Ureter (tissue), 1 donor: ENCODE results near the gene KCNT1. TPM values are rescaled to one million over a fixed set of nuclear protein-coding genes. Genes with fewer than 3 reads are reported as not detected.

Source experiments
- DNase-seq: peaks from one replicate; pipeline ENCODE4 v3.0.0-alpha.2; 2020; ENCODE audit warnings: low spot score
- total RNA-seq: library from RNA; stranded (reverse); gene quantifications from one replicate; pipeline ENCODE4 v1.2.4, GENCODE V29; 2023
- donor health status: DM: yes; HTN: yes; CAD: no.

KCNT1 gene
- total RNA-seq, 1 donor from 2014 or later: 0.83 TPM

DNA sequence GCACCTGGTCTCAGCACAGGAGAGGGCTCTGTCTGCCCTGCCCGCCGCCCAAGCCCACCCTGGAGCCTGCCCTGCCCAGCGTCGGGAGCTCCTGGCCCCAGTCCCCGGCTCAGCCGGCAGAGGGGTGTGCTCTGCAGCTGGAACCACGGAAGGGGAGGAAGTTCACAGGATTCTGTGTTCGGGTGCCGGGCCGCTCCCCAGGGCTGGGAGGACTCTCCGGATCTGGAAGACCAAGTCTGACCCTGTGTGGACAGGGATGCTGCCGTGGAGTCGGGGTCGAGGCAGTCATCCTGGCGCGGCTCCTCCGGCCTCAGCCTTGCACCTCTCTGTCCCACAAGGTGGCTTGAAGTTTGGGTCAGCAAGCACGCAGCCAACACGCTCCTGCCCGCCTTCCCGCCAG lies 78.6 kb downstream of the KCNT1 start:
- no peak for DNase-seq

DNA sequence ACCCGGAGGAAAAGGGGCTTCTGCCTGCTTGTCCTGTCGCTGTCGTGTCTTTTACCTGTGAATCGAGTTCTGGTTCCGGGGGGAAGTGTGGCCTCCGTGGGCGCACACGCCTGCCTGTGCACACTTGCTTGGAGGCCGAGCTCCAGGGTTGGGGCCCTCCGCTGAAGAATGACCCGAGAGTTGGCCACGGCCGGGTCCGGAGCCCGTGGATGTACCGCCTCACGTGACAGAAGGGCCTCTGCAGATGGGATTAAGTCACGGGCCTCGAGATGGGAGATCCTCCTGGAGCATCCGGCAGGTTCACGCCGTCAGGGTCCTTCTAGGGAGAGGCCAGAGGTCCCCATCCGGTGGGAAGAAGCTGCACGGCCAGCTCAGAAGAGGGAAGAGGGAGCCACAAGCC lies 81.0 kb downstream of the KCNT1 start:
- DNase-seq: no peak

DNA sequence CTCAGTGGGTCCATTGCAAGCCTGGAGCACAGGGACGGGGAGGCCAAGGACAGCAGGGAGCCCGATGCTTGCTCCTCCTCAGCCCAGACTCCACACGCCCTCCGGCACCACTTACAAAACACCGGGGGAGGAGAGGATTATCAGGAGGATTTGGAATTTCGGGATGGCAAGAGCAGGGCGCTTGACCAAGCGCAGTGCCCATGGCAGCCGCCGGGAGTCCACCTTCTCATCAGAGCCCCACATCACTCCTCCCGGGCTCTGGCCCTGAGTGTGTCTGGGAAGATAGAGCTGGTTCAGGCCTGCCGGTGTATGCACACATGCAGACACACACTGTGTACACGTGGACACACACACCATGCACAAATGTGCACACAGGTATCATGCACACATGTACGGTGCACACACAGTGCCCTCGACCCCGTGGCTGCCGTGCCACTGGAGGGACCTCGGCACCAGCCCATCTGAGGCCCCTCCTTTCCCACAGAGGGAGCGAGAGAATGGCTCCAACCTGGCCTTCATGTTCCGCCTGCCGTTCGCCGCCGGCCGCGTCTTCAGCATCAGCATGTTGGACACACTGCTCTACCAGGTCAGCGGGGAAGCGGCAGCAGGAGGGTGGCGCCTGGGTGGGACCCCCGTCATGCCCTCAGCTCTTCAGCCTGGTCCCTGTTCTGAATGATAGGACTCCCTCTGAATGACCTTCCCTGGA lies 81.7 kb downstream of the KCNT1 start:
- no peak for DNase-seq

DNA sequence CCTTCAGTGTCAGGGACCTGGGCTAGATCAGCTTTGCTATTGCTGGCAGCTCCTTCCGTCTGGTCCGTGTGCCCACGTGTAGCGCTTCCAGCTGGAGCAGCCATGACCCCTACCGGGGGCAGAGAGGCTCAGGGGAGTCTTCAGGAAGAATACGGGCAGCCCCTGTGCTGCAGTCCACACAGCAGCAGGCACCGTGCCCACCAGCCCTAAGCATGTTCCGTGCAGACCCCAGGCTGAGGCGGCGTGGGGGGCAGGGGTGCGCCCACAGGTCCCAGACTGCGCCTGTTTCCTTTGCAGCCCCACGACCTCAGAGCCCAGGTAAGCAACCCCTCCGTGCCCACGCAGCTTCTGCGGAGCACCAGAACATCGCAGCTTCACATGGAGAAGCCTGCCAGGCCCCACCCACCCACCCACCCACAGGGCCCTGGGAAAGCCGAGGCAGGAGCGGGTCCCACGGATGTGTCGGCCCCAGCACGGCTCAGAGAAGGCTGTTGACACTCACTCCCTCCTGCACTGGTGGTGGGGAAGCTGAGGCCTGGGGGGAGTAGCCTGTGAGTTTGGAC lies 83.1 kb downstream of the KCNT1 start:
- DNase-seq: no peak

DNA sequence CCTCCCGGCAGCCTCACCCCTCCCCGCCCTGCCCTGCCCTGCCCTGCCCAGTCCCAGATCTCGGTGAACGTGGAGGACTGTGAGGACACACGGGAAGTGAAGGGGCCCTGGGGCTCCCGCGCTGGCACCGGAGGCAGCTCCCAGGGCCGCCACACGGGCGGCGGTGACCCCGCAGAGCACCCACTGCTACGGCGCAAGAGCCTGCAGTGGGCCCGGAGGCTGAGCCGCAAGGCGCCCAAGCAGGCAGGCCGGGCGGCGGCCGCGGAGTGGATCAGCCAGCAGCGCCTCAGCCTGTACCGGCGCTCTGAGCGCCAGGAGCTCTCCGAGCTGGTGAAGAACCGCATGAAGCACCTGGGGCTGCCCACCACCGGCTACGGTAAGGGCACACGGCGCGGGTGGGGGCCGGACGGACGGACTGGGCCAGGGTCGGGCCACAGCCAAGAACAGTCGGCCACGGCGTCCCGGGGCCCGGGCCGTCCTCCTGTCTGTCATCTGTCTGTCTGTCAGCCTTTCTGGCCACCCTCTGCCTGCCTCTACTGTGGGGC lies 84.2 kb downstream of the KCNT1 start:
- no peak for DNase-seq

DNA sequence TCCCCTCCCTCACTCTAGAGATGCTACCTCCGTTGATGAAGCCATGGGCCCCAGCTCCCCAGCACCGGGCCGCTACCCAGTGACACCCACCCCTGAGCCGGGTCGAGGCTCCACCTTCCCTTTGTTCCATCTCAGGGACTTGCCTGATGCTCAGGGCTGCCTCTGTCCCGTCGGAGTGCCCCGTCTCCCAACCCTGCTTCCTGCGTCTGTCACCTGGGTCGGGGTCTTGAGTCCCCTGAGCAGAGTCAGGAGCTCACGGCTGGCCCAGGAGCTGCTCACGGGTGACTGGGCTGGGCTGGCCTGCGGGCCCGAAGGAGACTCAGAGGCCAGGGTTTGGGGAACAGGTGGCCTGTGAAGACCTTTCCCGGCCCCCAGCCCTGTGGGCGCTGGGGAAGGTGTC lies 85.3 kb downstream of the KCNT1 start:
- DNase-seq: no peak

DNA sequence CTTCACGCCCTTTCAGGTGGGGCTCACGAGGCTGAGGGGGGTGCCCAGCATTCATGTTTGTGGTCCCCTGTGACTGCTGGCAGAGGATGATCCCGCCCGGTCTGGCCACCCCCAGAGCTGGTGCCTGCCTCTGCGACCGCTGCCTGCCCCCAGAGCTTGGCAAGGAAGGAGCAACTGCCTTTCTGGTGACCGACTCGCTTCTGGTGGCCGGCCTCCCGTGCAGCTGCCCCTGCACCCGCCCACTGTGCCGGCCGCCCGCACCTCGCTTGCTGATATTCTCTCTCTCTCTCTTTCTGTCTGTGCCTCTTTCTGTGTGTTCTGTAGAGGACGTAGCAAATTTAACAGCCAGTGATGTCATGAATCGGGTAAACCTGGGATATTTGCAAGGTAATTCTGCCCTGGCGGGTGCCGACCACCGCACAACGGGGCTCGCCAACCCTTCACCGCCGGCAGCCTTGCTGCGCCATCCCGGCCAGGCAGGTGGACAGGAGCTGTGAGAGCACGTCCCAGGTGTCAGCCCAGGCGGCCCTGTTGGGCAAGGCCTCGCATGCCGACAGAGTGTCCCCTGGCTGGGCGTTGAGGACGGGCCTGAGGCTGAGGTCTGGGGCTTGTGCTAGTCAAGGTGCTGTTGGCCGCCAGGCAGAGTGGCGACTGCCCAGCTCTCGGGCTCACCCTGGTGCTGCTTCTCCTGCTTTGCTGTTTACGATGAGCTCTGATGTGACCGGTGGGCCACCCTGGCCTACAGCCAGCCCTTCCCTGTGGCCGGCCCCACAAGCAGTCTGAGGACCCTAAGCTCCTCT lies 86.0 kb downstream of the KCNT1 start:
- no peak for DNase-seq

DNA sequence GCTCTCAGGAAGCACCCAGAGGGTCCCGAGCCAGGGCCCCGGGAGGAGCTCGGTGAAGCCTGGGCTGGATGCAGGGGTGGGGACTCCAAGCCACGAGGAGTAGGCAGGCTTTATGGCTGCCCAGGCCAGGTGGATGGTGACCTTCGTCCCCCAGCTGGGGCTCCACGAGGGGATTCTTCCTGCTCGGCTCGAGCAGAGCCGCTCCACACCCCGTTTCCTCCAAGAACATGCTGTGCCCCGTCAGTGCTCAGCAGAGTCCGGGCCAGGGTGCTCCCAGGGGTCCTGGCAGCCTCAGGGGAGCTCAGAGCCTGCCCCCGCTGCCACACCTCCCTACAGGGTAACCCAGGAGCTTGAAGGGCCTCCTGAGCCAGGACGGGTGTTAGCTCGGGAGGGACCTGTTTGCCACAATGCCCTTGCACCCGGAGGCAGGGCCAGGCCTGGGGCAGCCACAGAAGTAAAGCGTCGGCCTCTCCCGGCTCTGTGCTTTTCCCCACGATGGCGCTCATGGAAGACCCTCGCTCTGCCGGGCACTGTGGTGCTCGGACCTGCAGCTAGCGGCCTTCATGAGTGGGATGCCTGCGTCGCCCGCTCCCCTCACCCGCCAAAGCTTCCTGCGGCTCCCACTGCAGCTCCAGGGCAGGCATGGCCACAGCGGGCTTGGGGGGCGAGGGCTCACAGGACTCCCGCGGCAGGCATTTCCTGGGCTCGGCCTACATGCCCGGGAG lies 86.8 kb downstream of the KCNT1 start:
- DNase-seq: no peak

DNA sequence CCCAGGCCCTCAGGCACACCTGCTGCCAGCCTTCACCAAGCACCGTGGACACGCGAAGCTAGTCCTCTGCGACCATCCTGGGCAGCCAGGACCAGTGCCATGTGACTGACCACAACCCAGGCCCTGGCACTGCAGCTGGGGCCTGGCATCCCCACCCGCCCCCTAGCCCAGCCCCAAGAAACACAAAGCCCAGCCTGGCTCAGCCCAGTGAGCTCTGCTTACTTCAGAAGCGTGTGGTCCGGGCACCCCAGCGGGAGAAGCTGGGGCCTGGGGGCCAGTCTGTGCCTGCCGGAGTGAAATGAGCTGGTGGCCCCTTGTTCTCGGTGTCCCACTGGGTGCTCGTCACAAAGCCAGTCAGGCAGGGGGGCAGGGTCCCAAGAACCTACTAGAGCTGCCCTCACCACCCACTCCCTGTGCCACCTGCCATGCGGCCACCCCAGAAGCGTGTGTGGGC lies 87.9 kb downstream of the KCNT1 start:
- no peak for DNase-seq

DNA sequence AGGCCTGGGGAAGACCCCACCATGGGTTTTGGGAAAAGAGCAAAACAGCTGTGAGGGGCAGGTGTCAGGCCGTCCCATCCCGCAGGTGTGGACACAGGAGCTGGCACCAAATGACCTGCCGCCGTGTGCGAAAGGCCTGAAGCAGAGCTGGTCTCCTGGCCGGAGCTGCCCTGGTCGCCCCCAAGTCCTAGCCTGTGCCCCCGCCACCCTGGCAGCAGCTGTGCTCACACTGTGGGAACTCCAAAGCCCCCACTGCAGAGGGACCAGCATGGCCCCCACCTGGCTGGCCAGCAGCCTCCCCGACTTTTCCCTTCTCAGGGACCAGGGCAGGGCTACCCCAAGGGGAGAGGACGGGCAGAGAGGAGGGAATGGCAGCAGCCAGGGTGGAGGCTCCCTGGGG lies 88.4 kb downstream of the KCNT1 start:
- no peak for DNase-seq

DNA sequence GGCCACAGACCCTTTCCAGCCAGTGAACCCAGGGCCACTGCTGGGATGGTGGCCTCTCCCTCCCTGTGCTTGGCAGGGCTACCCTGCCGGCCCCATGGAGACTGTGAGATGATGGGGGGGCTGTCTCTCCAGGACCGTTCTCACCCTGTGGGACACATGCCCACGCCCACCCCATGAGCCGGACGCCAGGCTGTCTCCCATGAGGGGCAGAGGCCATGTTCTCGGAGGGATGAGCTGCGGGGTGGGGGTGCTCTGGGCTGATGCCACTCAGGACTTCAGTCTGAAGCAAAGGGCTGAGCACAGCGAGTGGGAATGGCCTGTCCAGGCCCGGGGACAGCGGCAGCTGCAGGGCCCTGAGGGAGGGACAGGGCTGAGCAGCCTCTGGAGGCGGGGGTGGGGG lies 88.9 kb downstream of the KCNT1 start:
- no peak for DNase-seq

DNA sequence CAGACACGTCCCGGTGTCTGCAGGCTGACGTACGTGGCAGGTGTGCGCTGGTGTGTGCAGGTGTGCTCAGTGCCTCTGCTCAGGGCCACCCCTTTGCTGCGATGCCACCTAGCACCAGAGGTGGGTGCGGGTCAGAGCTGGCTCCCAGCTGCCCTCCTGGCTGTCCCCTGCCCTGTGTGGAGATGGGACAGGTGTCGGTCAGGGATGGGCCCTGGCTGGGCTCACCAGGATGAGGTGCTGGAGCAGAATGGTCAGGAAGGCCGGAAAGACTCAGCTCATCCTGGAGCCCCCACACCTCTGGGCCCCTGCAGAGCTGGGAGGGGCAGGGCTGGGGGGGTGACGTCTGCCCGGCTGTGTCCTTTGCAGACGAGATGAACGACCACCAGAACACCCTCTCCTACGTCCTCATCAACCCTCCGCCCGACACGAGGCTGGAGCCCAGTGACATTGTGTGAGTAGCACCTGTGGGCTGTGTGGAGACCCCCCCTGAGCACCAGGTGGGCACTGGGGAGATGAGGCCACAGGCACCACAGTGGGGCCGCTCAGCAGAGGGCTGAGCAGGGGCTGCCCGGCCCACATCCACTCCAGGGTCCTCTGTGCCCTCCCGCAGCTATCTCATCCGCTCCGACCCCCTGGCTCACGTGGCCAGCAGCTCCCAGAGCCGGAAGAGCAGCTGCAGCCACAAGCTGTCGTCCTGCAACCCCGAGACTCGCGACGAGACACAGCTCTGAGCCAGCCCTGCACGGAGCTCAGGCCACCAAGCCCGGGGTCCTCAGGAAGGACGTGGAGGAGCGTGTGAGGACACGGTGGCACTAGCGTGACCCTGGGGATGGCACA lies 89.7 kb downstream of the KCNT1 start:
- no peak for DNase-seq

DNA sequence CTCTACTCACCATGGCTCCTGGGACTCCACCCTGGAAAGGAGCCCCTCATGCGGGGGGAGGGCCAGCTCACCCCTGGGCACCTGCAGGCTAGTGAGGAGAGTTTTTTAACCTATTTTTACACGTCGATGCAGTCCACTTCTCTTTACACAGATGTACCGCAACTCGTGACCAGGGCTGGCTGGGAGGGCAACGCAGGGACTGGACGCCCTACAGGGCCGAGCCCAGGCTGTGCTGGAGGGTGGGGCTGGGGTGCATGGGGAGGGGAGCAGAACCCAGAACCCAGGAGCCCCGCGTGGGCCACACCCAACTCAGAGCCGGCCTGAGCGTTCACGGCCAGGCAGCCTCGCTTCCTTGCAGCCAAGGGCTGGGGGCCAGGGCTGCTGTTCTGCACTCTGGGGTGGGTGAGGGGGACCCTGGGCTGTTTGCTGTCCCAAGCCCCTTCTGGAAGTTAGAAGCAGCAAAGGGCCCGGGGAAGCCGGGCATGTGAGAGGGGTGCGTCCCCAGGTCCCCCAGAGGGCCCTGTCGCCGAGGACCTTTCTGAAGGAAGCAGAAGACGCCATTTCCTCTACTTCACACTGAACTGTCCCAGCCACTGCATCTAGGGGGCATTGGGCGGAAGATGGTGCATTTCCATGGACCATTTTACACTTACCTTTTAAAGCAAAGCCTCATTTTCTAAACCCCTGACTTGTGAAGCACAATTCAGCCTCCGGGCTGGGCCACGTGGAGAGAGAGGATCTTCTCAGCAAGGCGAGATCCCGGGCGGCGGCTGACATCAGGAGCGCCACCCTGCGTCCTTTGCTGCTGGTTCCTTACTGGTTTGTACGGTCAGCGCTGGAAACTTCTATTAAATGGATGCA lies 90.5 kb downstream of the KCNT1 start:
- no peak for DNase-seq

DNA sequence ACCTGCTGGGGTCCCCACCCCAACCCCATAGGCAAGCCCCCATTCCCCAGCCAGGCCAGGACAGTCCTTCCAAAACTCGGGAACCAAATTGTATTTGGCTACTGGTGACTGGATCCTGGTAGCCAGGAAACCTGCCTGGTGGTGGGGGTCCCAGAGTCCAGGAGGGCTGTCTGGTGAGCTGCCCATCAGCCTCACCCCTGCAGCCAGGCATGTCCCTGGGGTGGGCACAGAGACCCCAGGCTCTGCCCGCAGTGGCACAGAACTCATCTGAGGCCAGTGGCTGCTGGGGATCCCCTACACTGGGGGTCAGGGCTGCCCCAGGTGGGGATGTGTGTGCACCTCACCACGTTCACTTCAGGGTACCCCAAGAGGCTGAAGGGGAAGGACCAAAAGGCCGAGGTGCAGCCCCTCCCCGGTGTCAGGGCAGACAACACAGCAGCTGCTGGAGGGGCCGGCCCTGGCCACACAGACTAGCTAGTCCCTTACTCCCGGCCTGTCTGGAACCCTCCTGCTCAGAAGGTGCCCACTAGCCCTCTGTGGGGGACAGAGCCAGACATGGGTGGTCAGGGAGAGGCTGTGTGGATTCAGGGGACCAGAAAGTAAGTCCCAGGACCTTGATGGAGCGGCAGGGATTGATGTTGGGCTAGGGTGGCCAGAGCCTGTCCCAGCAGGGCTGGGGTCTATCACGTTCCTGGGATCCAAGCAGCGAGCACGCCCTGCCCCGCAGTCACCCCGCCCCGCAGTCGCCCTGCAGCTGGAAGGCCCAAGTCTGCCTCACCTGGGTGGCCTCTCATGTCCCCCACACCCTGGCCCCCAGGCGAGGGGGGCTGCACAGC lies 91.5 kb downstream of the KCNT1 start:
- no peak for DNase-seq

DNA sequence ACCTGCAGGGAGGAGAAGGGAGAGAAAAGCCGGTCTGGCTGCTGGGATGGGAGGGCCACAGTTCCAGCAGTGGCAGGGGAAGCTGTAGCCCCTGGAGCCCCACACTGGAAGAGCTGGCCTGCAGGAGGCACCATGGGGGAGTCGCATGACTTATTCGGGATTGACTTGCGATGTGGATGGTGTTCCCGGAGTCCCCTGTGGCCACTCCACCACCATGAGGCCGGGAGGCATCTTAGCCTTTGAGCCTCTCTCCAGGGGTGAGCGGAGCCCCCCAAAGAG lies 92.0 kb downstream of the KCNT1 start:
- no peak for DNase-seq

DNA sequence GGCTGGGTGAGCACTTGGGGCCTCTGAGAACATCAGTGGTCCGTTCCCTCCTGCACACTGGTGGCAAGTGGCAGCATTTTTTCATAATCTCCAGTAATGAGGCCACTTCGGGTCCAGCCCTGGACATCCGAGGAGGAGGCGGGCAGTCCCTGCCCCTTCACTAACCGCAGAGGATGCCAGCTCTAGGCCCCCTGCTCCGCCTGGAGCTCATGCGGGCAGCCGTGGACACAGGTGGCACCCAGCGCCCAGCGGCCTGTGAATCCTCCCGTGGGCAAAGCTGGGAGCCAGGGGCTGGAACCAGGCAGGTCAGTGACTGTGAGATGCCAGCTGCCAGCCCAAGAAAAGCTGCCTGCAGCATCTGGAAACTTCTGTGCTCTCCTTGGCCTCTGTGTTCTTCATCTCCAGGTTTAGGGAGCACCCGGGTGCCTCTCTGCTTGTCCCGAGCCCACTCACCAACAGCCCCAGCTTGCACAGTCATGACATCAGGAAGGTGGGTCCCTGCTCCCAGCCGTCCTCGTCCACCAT lies 92.4 kb downstream of the KCNT1 start:
- no peak for DNase-seq

DNA sequence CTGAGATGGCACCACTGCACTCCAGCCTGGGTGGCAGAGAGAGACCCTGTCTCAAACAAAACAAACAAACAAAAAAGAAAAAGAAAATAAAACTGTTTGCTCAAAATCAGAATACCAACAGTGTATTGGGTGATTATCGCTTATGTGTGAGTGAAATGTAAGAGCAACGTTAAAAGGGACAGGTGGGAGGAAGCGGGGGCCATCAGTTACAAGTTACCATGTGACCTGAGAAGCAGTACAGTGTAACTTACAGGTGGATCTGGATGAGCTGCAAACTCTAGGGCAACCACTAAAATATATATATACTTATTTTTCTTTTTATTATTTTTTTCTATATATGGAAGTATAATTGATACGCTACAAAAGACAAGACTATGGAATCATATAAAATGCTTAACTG lies 93.4 kb downstream of the KCNT1 start:
- no peak for DNase-seq

DNA sequence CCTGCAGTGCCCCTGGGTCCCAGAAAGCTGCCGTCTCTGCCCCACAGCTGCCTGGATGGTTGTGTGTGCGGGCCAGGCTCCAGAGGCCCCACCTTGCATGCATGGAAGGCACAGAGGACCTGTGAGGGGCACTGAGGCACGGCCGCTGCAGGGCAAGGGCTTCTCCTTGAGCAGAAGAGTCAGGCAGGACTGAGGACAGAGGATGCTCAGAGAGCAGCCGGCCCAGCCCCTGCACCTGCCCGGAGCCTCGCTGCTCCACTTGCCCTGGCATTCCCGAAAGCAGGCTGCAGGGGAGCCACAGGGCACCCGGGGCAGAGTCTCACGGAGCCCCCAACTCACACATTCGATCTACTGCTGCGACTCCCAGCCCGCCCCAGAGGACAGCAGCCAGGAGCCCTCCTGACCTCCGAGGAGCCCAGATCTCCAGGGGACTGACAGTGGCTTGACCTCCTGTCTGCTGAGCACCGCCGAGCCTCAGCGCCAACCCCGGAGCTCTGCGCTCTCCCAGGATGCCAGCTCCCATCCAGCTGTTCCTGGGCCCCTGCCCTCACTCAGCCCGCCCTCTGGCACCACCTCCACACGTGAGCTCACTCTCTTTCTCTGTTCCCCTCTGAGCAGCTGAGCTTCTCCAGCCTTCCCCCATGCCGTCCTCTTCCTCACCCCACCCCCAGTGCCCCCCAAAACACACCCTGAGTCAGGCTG lies 95.0 kb downstream of the KCNT1 start:
- DNase-seq: no peak
